Measurements from ENCODE around the gene PLEKHD1.

GRCh38 chr14:69458350-69458749 lies 26.2 kb upstream of the PLEKHD1 start:
- TF ChIP-seq CTCF (conservative IDR thresholded peaks at IDR 0.05; ENCODE audit: low read depth, low read length): no peak
- no peak for TF ChIP-seq EZH2phosphoT487 (IDR thresholded peaks at IDR 0.05; ENCODE audit: borderline replicate concordance, low read length)

Data from PC-3 (cell line).